B cell (primary cell): Measurements from ENCODE around the gene FBRS. TPM values are rescaled to one million over a fixed set of nuclear protein-coding genes. Genes with fewer than 3 reads are reported as not detected.

Source experiments
- ATAC-seq: fragments of 200-7000 bp; cut with Tn5 transposase; one replicate; pipeline ENCODE4 v1.10.0; 2021; ENCODE audit warnings: low read depth, mild to moderate bottlenecking, moderate number of reproducible peaks, moderate library complexity
- CTCF ChIA-PET: fragments of 350-600 bp; sonication (Branson Sonifier 250); formaldehyde crosslinking; loops from one replicate; lab custom pipeline; 2021; ENCODE audit warnings: antibody characterized with exemption, inconsistent platforms; lab: Charles Lee
- POLR2A ChIA-PET: fragments of 350-600 bp; sonication (Branson Sonifier 250); formaldehyde crosslinking; loops from one replicate; lab custom pipeline; 2021; ENCODE audit warnings: antibody characterized with exemption; lab: Charles Lee
- DNase-seq: peaks from one replicate; pipeline ENCODE4 v3.0.0; 2013
- H2AFZ ChIP-seq: 2 replicates; pipeline ENCODE4 v1.6.1; 2012; ENCODE audit warnings: mild to moderate bottlenecking, low read depth, low read length; ENCODE audit not compliant: insufficient read depth, poor library complexity, severe bottlenecking
- H3K27ac ChIP-seq, 2 donors: 1 replicate in 1 of 2; 2 replicates in 1 of 2; pipeline ENCODE4 v1.5.1; 2012 to 2013; ENCODE audit warnings: low read length in 2 of 2, mild to moderate bottlenecking in 2 of 2, moderate library complexity in 1 of 2
- H3K27me3 ChIP-seq, 4 experiments: fragments of 200-600 bp in 1 of 4; sonication (generic) in 1 of 4; replicated peaks in 1 of 4; 1 replicate in 2 of 4; 2 replicates in 2 of 4; pipeline versions ENCODE4 v1.6.1 to v1.7.0; 2013 to 2016; ENCODE audit warnings: low read length in 3 of 4, mild to moderate bottlenecking in 2 of 4, mixed read lengths in 1 of 4, moderate library complexity in 1 of 4; ENCODE audit not compliant: insufficient read depth in 4 of 4, control insufficient read depth in 3 of 4; ENCODE audit errors: control extremely low read depth in 1 of 4
- H3K36me3 ChIP-seq, 2 experiments: replicated peaks in 1 of 2; 1 replicate in 1 of 2; 2 replicates in 1 of 2; pipeline versions ENCODE4 v1.6.1 to v1.7.1; 2013; ENCODE audit warnings: low read length in 1 of 2; ENCODE audit not compliant: insufficient read depth in 2 of 2, control insufficient read depth in 1 of 2; ENCODE audit errors: control extremely low read depth in 1 of 2, extremely low read depth in 1 of 2
- H3K4me1 ChIP-seq, 2 donors: fragments of 200-600 bp in 1 of 2; sonication (generic) in 1 of 2; 1 replicate in 1 of 2; 2 replicates in 1 of 2; pipeline versions ENCODE4 v1.5.1 to v1.6.1; 2013 to 2017; ENCODE audit warnings: low read length in 2 of 2; ENCODE audit not compliant: control insufficient read depth in 2 of 2, insufficient read depth in 2 of 2
- H3K4me2 ChIP-seq: replicated peaks from 2 replicates; pipeline ENCODE3; 2012; ENCODE audit warnings: mild to moderate bottlenecking, low read depth, low read length; ENCODE audit not compliant: poor library complexity, severe bottlenecking
- H3K4me3 ChIP-seq, 5 experiments: fragments of 200-600 bp in 1 of 5; sonication (generic) in 1 of 5; 1 replicate in 3 of 5; 2 replicates in 2 of 5; pipeline versions ENCODE4 v1.5.1 to v1.7.0; 2011 to 2016; ENCODE audit warnings: low read length in 4 of 5, mild to moderate bottlenecking in 4 of 5, low read depth in 2 of 5, control low read depth in 1 of 5, moderate library complexity in 1 of 5; ENCODE audit not compliant: insufficient read depth in 1 of 5; ENCODE audit errors: control extremely low read depth in 1 of 5, extremely low read depth in 1 of 5
- H3K79me2 ChIP-seq: fragments of 200-600 bp; sonication (generic); one replicate; pipeline ENCODE4 v1.6.0; 2016; ENCODE audit warnings: low read length; ENCODE audit not compliant: control insufficient read depth, insufficient read depth
- H3K9ac ChIP-seq: fragments of 200-600 bp; sonication (generic); 2 replicates; pipeline ENCODE4 v1.6.1; 2017; ENCODE audit warnings: mild to moderate bottlenecking, low read length, moderate library complexity
- H3K9me3 ChIP-seq, 3 donors: one replicate each; pipeline versions ENCODE4 v1.6.1 to v1.7.1; 2013; ENCODE audit warnings: low read length in 2 of 3; ENCODE audit not compliant: control insufficient read depth in 2 of 3, insufficient read depth in 1 of 3; ENCODE audit errors: control extremely low read depth in 1 of 3
- H4K20me1 ChIP-seq: 2 replicates; pipeline ENCODE4 v1.6.0; 2012; ENCODE audit warnings: mild to moderate bottlenecking, low read length; ENCODE audit not compliant: insufficient read depth, control insufficient read depth, poor library complexity, severe bottlenecking
- H3K27ac Mint-ChIP-seq: one replicate; pipeline ENCODE4 v1.8.0; 2021; ENCODE audit warnings: mixed read lengths
- H3K27me3 Mint-ChIP-seq: one replicate; pipeline ENCODE4 v1.8.0; 2021; ENCODE audit warnings: mixed read lengths
- H3K4me1 Mint-ChIP-seq: one replicate; pipeline ENCODE4 v1.8.0; 2021; ENCODE audit warnings: mixed read lengths
- H3K4me3 Mint-ChIP-seq: one replicate; pipeline ENCODE4 v1.8.0; 2021; ENCODE audit warnings: mixed read lengths
- H3K9me3 Mint-ChIP-seq: one replicate; pipeline ENCODE4 v1.8.0; 2022; ENCODE audit warnings: mixed read lengths; ENCODE audit not compliant: insufficient read depth
- CTCF ChIP-seq: fragments of 200-600 bp; IDR thresholded peaks from one replicate; pipeline ENCODE4 v1.8.0; 2022; ENCODE audit warnings: antibody characterized with exemption, mild to moderate bottlenecking
- EZH2 ChIP-seq: IDR thresholded peaks from 2 replicates; pipeline ENCODE4 v1.6.1; 2012; ENCODE audit warnings: borderline replicate concordance, low read depth, mild to moderate bottlenecking, moderate library complexity, low read length; ENCODE audit not compliant: insufficient read depth, poor library complexity, severe bottlenecking
- WGBS: methylation state at CpG from one replicate; pipeline ENCODE4 v1.1.5; 2013; ENCODE audit warnings: missing lambda C conversion rate; ENCODE audit not compliant: insufficient coverage; 5-methylcytosine and 5-hydroxymethylcytosine counted together
- intact Hi-C: fragments of 100-400 bp; cut with micrococcal nuclease; formaldehyde crosslinking; loops from one replicate; pipeline ENCODE4 v1.10.0; 2022
- polyA minus RNA-seq: library from RNA; depleted of rRNA, polyadenylated mRNA; stranded (reverse); fragments of >200 nt; gene quantifications from 2 replicates; pipeline ENCODE4 v1.2.3, GENCODE V29; 2012
- polyA plus RNA-seq: library from polyadenylated mRNA; depleted of rRNA; stranded (reverse); fragments of >200 nt; gene quantifications from 2 replicates; pipeline ENCODE4 v1.2.3, GENCODE V29; 2012
- total RNA-seq, 2 donors: library from RNA; stranded (reverse); fragments of 120-200 nt in 1 of 2; gene quantifications; 1 replicate in 1 of 2; 2 replicates in 1 of 2; pipeline versions ENCODE4 v1.2.3 to v1.2.4, GENCODE V29; 2013 to 2022

The FBRS gene
- 191 and 194 TPM in 2 replicates for total RNA-seq
- total RNA-seq (2013): 41.4 TPM
- polyA plus RNA-seq: 68.3 and 84.4 TPM in 2 replicates
- 90.7 and 133 TPM in 2 replicates for polyA minus RNA-seq

- H3K4me1 ChIP-seq: peaks cover 30 to 44% of the 10 kb centered on the region in 2 donors
- CTCF ChIA-PET: interaction anchor here (1.3 to 4.4 kb wide), 8 partner anchors 7 to 566 kb away, joined by 5 to 38 read pairs (median 12); partner anchors contain the start of genes DCTPP1, PRR14 and TBX6
- Mint-ChIP-seq H3K4me1 (peaks cover 30% of the 10 kb centered on the region), H3K27me3 (no peaks in the 10 kb centered on the region), H3K27ac (peak within 1 kb of the TSS; percentile 100), H3K4me3 (peak within 1 kb of the TSS; percentile 97), H3K9me3 (no peaks in the 10 kb centered on the region)
- peak within 1 kb of the TSS; percentile 88 to 98 for H3K27ac ChIP-seq
- H3K9ac ChIP-seq: peak within 1 kb of the TSS; percentile 96
- H3K4me3 ChIP-seq: peak within 1 kb of the TSS; percentile 49 to 90 (median 79)
- under 1% methylated on average over 73 of the region's 86 CpGs for WGBS
- H3K36me3 ChIP-seq: peaks cover 0 to 58% of the 10 kb centered on the region in 2 experiments
- POLR2A ChIA-PET: interaction anchor here (0.6 to 4.8 kb wide), 19 partner anchors 8 to 801 kb away, joined by 3 to 41 read pairs (median 4); partner anchors contain the start of genes ALDOA, ARMC5, CORO1A and DCTPP1
- peaks cover 35% of the 10 kb centered on the region for H3K79me2 ChIP-seq
- ATAC-seq (peak; percentile 76), DNase-seq (peak; percentile 100)
- H4K20me1 ChIP-seq: peaks cover 35% of the 10 kb centered on the region
- H3K4me2 ChIP-seq: peak within 1 kb of the TSS; percentile 97
- H2AFZ ChIP-seq: peak within 1 kb of the TSS; percentile 61
- H3K27me3 ChIP-seq: no peaks in the 10 kb centered on the region
- TF ChIP-seq CTCF: peak; percentile 81
- no peak for TF ChIP-seq EZH2
- H3K9me3 ChIP-seq: no peaks in the 10 kb centered on the region
- intact Hi-C loops: loop anchor here (1.0 to 5.0 kb wide), 17 partner anchors 24 to 686 kb away; partner anchors contain the start of genes ALDOA, HIRIP3, INO80E and PHKG2
Measured at GRCh38 chr16:30657866-30658730, at the start of gene FBRS. TSS of gene FBRS (plus strand) at chr16:30658431. CDS start at chr16:30659519, 1,088 bp downstream.
